H1 (cell line): ENCODE measurements around the gene LSM7. TPM values are rescaled to one million over a fixed set of nuclear protein-coding genes. Genes with fewer than 3 reads are reported as not detected.

ENCODE experiments used
- CTCF ChIA-PET: fragments of 300-600 bp; sonication (Branson Sonifier 250); formaldehyde crosslinking; loops from one replicate; lab custom pipeline; 2021; ENCODE audit not compliant: partially characterized antibody; lab: Charles Lee
- POLR2A ChIA-PET: fragments of 300-600 bp; sonication (Branson Sonifier 250); formaldehyde crosslinking; loops from one replicate; lab custom pipeline; 2021; ENCODE audit warnings: inconsistent platforms; ENCODE audit not compliant: partially characterized antibody; lab: Charles Lee
- DNase-seq, 2 experiments: peaks; one replicate each; pipeline versions ENCODE4 v3.0.0 to v3.0.0-alpha.2; 2010 to 2022; ENCODE audit warnings: low spot score in 2 of 2, low read depth in 1 of 2, mixed read lengths in 1 of 2
- FAIRE-seq: peaks from 2 replicates; lab custom pipeline; 2011; peaks lifted over from hg19 to GRCh38; lab: Jason Lieb, UNC
- H2AFZ ChIP-seq: 2 replicates; pipeline ENCODE4 v1.8.1; 2012; ENCODE audit warnings: low read length, inconsistent platforms
- H2AK5ac ChIP-seq: 2 replicates; pipeline ENCODE4 v1.6.1; 2013; ENCODE audit warnings: low read depth, low read length
- H2BK120ac ChIP-seq: replicated peaks from 2 replicates; pipeline ENCODE3; 2013; ENCODE audit warnings: low read depth, low read length, inconsistent platforms
- H2BK12ac ChIP-seq: 2 replicates; pipeline ENCODE4 v1.6.1; 2013; ENCODE audit warnings: low read depth, low read length
- H2BK15ac ChIP-seq: 2 replicates; pipeline ENCODE4 v1.6.1; 2013; ENCODE audit warnings: low read length
- H2BK20ac ChIP-seq: 2 replicates; pipeline ENCODE4 v1.6.1; 2013; ENCODE audit warnings: low read length
- H2BK5ac ChIP-seq: 2 replicates; pipeline ENCODE4 v1.6.1; 2013; ENCODE audit warnings: low read depth, low read length
- H3K14ac ChIP-seq: 2 replicates; pipeline ENCODE4 v1.6.1; 2013; ENCODE audit warnings: inconsistent platforms; ENCODE audit not compliant: insufficient read length
- H3K18ac ChIP-seq: 2 replicates; pipeline ENCODE4 v1.6.1; 2013; ENCODE audit warnings: low read length; ENCODE audit errors: extremely low read depth
- H3K23ac ChIP-seq: 2 replicates; pipeline ENCODE4 v1.6.1; 2013; ENCODE audit warnings: inconsistent platforms; ENCODE audit not compliant: insufficient read length
- H3K23me2 ChIP-seq: 2 replicates; pipeline ENCODE4 v1.6.1; 2013; ENCODE audit warnings: low read depth, low read length
- H3K27ac ChIP-seq: 2 replicates; pipeline ENCODE4 v1.6.1; 2011; ENCODE audit warnings: low read depth, low read length, inconsistent platforms
- H3K27me3 ChIP-seq, 4 experiments: replicated peaks in 1 of 4; 1 replicate in 1 of 4; 2 replicates in 3 of 4; pipeline versions ENCODE4 v1.6.1 to v1.8.1; 2011 to 2013; ENCODE audit warnings: low read length in 3 of 4, mild to moderate bottlenecking in 3 of 4, inconsistent platforms in 2 of 4, mixed read lengths in 2 of 4, moderate library complexity in 1 of 4; ENCODE audit not compliant: control insufficient read depth in 3 of 4, insufficient read depth in 3 of 4; ENCODE audit errors: extremely low read depth in 1 of 4
- H3K36me3 ChIP-seq, 4 experiments: 2 replicates each; pipeline versions ENCODE4 v1.6.1 to v1.8.1; 2011 to 2013; ENCODE audit warnings: mild to moderate bottlenecking in 4 of 4, low read length in 3 of 4, moderate library complexity in 2 of 4, control low read depth in 1 of 4, inconsistent platforms in 1 of 4; ENCODE audit not compliant: insufficient read depth in 4 of 4, control insufficient read depth in 2 of 4
- H3K4ac ChIP-seq: replicated peaks from 2 replicates; pipeline ENCODE3; 2013; ENCODE audit warnings: low read length, low read depth, mixed read lengths, inconsistent platforms; ENCODE audit not compliant: insufficient read length
- H3K4me1 ChIP-seq, 4 experiments: replicated peaks in 1 of 4; 1 replicate in 1 of 4; 2 replicates in 3 of 4; pipeline versions ENCODE4 v1.6.1 to v1.8.1; 2011 to 2013; ENCODE audit warnings: low read length in 3 of 4, inconsistent platforms in 2 of 4, mixed read lengths in 1 of 4; ENCODE audit not compliant: insufficient read depth in 4 of 4, control insufficient read depth in 3 of 4
- H3K4me2 ChIP-seq, 2 experiments: 2 replicates each; pipeline versions ENCODE4 v1.6.1 to v1.8.1; 2011 to 2013; ENCODE audit warnings: low read depth in 2 of 2, low read length in 2 of 2, control low read depth in 1 of 2, inconsistent platforms in 1 of 2, mild to moderate bottlenecking in 1 of 2; ENCODE audit not compliant: insufficient read depth in 1 of 2
- H3K4me3 ChIP-seq, 4 experiments: fragments of 200-600, 300-600 bp in 1 of 4; sonication (generic), shearing (Covaris generic), sonication (Bioruptor Twin) in 1 of 4; 2 replicates each; pipeline versions ENCODE4 v1.5.1 to v1.8.1; 2011 to 2016; ENCODE audit warnings: low read length in 4 of 4, low read depth in 3 of 4, control low read depth in 2 of 4, inconsistent platforms in 2 of 4, mild to moderate bottlenecking in 2 of 4, mixed read lengths in 1 of 4, moderate library complexity in 1 of 4; ENCODE audit not compliant: insufficient read depth in 2 of 4; ENCODE audit errors: extremely low read depth in 1 of 4
- H3K56ac ChIP-seq: replicated peaks from 2 replicates; pipeline ENCODE3; 2013; ENCODE audit warnings: low read depth, mild to moderate bottlenecking, mixed read lengths, low read length, inconsistent platforms; ENCODE audit not compliant: insufficient read length
- H3K79me1 ChIP-seq: 2 replicates; pipeline ENCODE4 v1.6.1; 2013; ENCODE audit warnings: low read depth, low read length, control low read depth
- H3K79me2 ChIP-seq, 2 experiments: 2 replicates each; pipeline versions ENCODE4 v1.6.1 to v1.8.1; 2012 to 2013; ENCODE audit warnings: low read length in 2 of 2, mild to moderate bottlenecking in 2 of 2, inconsistent platforms in 1 of 2; ENCODE audit not compliant: insufficient read depth in 2 of 2, control insufficient read depth in 1 of 2
- H3K9ac ChIP-seq, 4 experiments: replicated peaks in 1 of 4; 1 replicate in 1 of 4; 2 replicates in 3 of 4; pipeline versions ENCODE4 v1.6.1 to v1.8.1; 2011 to 2013; ENCODE audit warnings: low read depth in 3 of 4, low read length in 3 of 4, control low read depth in 2 of 4, mild to moderate bottlenecking in 2 of 4, moderate library complexity in 2 of 4, inconsistent platforms in 1 of 4; ENCODE audit errors: extremely low read depth in 1 of 4
- H3K9me3 ChIP-seq, 2 experiments: 2 replicates each; pipeline versions ENCODE4 v1.6.1 to v1.8.1; 2012 to 2013; ENCODE audit warnings: mild to moderate bottlenecking in 2 of 2, moderate library complexity in 2 of 2, control low read depth in 1 of 2, inconsistent platforms in 1 of 2, low read depth in 1 of 2, low read length in 1 of 2, mixed read lengths in 1 of 2; ENCODE audit not compliant: insufficient read depth in 2 of 2
- H4K20me1 ChIP-seq, 2 experiments: replicated peaks in 1 of 2; 2 replicates each; pipeline versions ENCODE3 to v1.8.1; 2011 to 2013; ENCODE audit warnings: inconsistent platforms in 2 of 2, low read length in 2 of 2, mild to moderate bottlenecking in 1 of 2; ENCODE audit not compliant: insufficient read depth in 2 of 2, control insufficient read depth in 1 of 2
- H4K5ac ChIP-seq: 2 replicates; pipeline ENCODE4 v1.6.1; 2013; ENCODE audit warnings: low read length, low read depth, mixed read lengths, inconsistent platforms; ENCODE audit not compliant: insufficient read length
- H4K8ac ChIP-seq: 2 replicates; pipeline ENCODE4 v1.8.0; 2013; ENCODE audit warnings: mild to moderate bottlenecking, moderate library complexity, low read length, inconsistent platforms; ENCODE audit not compliant: insufficient read depth; ENCODE audit errors: extremely low read depth
- H4K91ac ChIP-seq: replicated peaks from 2 replicates; pipeline ENCODE3; 2013; ENCODE audit warnings: low read length, mixed read lengths, inconsistent platforms; ENCODE audit not compliant: insufficient read length
- KDM4A ChIP-seq: IDR thresholded peaks from one replicate; pipeline ENCODE4 v1.7.1; 2012; ENCODE audit warnings: low read depth, mild to moderate bottlenecking, moderate library complexity, low read length, inconsistent platforms; ENCODE audit not compliant: severe bottlenecking
- WGBS, 2 experiments: shearing (Covaris generic) in 1 of 2; methylation state at CpG; one replicate each; pipeline versions ENCODE4 v1.1.6 to v1.1.7; 2013 to 2015; ENCODE audit warnings: low lambda C conversion rate in 2 of 2, mixed read lengths in 2 of 2, inconsistent platforms in 1 of 2, low coverage in 1 of 2, missing lambda C conversion rate in 1 of 2; ENCODE audit not compliant: insufficient replicate concordance in 2 of 2, insufficient coverage in 1 of 2, insufficient read length in 1 of 2; ENCODE audit errors: extremely low coverage in 1 of 2, missing lambda C conversion rate in 1 of 2; 5-methylcytosine and 5-hydroxymethylcytosine counted together
- polyA plus RNA-seq, 7 experiments: library from polyadenylated mRNA; depleted of rRNA in 3 of 7; stranded (reverse) in 5 of 7; unstranded in 2 of 7; fragments of >200 nt in 5 of 7; fragments of 200-250 nt in 2 of 7; gene quantifications; 1 replicate in 5 of 7; 2 replicates in 1 of 7; 4 replicates in 1 of 7; pipeline versions ENCODE4 v1.2.1 to v1.2.3, GENCODE V29; 2011 to 2013; ENCODE audit warnings: missing spikeins in 2 of 7, mixed read lengths in 2 of 7
- total RNA-seq: library from RNA; stranded (reverse); fragmentation: NEBNext Ultra II Directional; extraction: Animal tissue kit (Norgen Biotek cat#: 25700); gene quantifications from 2 replicates; pipeline ENCODE4 v1.2.1, GENCODE V29; 2021

The LSM7 gene
- total and polyA plus RNA-seq, 2 of the 8 experiments (the other 6 are each of a cell fraction or from before 2014, with no cell fraction given): 228 to 1,335 TPM

DNA sequence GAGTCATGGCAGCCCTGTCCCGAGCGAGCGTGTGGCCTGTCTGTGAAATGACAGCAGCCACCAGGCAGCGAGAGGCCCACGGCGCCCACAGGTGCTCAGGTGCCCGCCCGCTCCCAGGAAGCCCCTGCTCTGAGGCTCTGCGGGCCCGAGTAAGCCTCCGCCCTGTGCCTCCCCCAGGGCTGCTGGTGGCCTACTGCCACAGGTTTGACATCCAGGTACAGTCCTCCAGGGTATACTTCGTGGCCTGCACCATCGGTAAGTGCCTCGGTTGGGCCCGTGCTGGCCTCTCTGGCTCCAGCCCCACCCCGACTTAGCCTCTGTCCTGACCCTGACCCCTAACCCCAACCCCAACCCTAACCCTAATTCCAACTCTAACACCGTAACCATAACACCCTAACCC is 16.7 kb upstream of the LSM7 start:
- no peak for FAIRE-seq
- no peak for DNase-seq

More for the DNA sequence above, 16.7 kb upstream of the LSM7 start:
- ChIA-PET POLR2A (interaction anchor here (1.5 kb wide), 1 partner anchor 20 kb away, joined by 3 read pairs; no protein-coding TSS in a partner anchor), CTCF (interaction anchor here (0.6 kb wide), 1 partner anchor 47 kb away, joined by 3 read pairs; no protein-coding TSS in a partner anchor)
- Histone ChIP-seq H3K23me2 (no peaks in the 10 kb centered on the region), H3K79me1 (no peaks in the 10 kb centered on the region), H3K27me3 (no peaks in the 10 kb centered on the region), H2BK120ac (no peak overlapping the region), H3K4me2 (no peak overlapping the region), H3K9ac (no peak overlapping the region), H3K4ac (no peak overlapping the region), H3K4me1 (no peaks in the 10 kb centered on the region), H2BK20ac (no peak overlapping the region), H3K4me3 (no peak overlapping the region), H4K8ac (no peak overlapping the region), H3K23ac (no peak overlapping the region), H2BK15ac (no peak overlapping the region), H4K5ac (no peak overlapping the region), H3K56ac (no peak overlapping the region), H4K91ac (no peak overlapping the region), H3K27ac (no peak overlapping the region), H4K20me1 (peaks cover 0 to 5% of the 10 kb centered on the region in 2 experiments), H3K36me3 (peaks cover 2 to 12% (median 7%) of the 10 kb centered on the region in 4 experiments; a peak in 3 of 8 replicates), H3K14ac (no peak overlapping the region), H3K18ac (no peak overlapping the region), H3K9me3 (no peaks in the 10 kb centered on the region), H2BK5ac (no peak overlapping the region), H2AK5ac (no peak overlapping the region), H2BK12ac (no peak overlapping the region), H2AFZ (no peak overlapping the region), H3K79me2 (no peaks in the 10 kb centered on the region)
- 100% methylated on average over 15 of the region's 17 CpGs; no CpG with 5 or more reads in 1 of the 2 experiments for WGBS, 2 experiments
- TF ChIP-seq KDM4A: no peak
